Measurements from ENCODE around the gene AKTIP.

- TF ChIP-seq CTCF (IDR thresholded peaks at IDR 0.05) (no peak), POLR2A (IDR thresholded peaks at IDR 0.05) (no peak)
These were observed 37.3 kb downstream of the AKTIP start for GRCh38 chr16:53465606-53466280.

All from adrenal gland (tissue), 5 donors.